LHCN-M2 (cell line): ENCODE results near the gene GBX1. TPM values are rescaled to one million over a fixed set of nuclear protein-coding genes. Genes with fewer than 3 reads are reported as not detected.

Source experiments
- DNase-seq: peaks from one replicate; pipeline ENCODE4 v3.0.0-alpha.2; 2012; ENCODE audit warnings: low read depth
- total RNA-seq: library from RNA; depleted of rRNA; stranded (reverse); fragments of >200 nt; gene quantifications from 2 replicates; pipeline ENCODE4 v1.2.3, GENCODE V29; 2014; rRNA removed

The GBX1 gene
- total RNA-seq, 1 experiment from 2014 or later, result not detected

DNA sequence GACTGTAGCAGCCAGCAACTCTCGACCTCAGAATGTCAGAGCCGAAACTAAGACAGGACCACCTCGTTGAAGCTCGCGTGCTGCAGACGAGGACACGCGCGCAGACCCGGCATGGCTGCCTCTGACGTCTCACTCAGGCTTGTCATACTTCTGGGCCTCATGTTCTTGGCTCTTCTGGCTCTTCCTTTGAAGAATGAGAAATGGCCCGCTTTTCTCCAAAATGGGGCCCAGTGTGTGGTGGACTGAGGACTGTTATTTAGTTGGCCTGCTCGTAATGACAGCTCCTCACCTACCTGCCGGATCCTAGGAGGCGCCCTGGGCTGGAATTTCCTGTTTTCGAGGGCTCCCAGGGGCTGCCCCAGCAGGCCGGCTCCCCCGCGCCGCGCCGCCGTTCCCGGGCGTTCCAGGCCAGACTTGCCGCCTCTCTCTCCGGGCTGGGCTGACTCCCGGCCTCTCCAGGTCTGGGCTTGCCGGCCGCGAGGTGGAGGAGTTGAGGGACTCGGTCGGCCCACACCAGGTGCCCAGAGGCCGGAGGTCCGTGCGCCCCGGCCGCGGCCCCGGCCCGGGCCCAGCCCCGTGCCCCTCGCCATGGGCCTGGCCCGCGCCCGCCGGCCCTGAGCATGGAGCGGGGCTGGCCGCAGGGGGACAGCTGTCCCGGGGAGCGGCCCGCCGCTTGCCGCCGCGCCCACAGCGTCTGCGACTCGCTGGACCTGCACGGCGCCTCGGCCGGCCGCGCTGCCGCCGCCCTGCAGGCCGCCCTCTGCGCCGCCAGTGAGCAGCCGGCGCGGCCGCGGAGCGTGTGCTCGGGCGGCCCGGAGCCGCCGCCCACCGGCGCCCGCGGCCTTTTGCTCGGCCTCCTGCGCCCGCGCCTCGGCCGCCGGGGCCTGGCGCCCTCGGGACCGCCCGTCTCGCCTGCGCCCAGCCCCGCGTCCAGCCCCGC, 53.1 kb downstream of the GBX1 start:
- no peak for DNase-seq

- peak; percentile 86 for DNase-seq
Observed at GRCh38 chr7:151113344-151114150, 53.9 kb downstream of the GBX1 start.

- peak; percentile 63 for DNase-seq
Observed at GRCh38 chr7:151110941-151111645, 56.4 kb downstream of the GBX1 start.

DNA sequence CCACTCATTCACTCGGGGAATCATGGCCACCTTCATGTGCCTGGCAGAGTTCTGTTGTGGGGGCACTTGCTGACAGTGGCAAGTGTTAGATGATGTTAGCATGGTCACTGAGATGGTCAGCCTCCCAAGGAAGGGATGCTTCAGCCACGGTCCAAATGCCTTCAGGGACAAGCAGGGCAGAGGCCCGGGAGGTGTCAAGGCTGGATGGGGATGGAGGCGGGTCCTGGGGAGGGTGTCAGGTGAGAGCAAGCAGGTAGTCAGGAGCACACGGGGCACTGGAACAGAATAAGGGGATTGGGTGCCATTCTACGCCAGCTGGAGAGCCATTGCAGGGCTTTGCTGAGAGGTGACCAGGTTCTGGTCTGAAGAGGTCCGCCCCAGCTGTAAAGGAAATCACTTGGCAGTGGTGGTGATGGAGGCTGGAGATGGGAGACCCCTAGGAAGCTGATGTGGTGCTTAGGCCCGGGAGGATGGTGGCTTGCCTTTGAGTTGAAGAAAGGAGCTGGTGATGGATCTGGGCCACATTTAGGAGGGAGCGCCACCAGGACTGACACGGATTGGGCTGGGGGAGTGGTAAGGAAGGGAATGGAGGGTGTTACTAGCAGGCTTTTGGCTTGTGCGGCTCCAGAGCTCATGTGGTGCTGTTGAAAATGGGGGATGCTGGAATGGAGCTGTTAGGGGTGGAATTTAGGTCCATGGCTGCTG, 57.1 kb downstream of the GBX1 start:
- DNase-seq, result no peak

- DNase-seq, result no peak
Observed at GRCh38 chr7:151109094-151110048, 58.1 kb downstream of the GBX1 start.

- DNase-seq, result no peak
Observed at GRCh38 chr7:151107882-151108281, 59.6 kb downstream of the GBX1 start.

GRCh38 chr7:151104411-151105235, 62.9 kb downstream of the GBX1 start:
- DNase-seq, result peak; percentile 85

DNA sequence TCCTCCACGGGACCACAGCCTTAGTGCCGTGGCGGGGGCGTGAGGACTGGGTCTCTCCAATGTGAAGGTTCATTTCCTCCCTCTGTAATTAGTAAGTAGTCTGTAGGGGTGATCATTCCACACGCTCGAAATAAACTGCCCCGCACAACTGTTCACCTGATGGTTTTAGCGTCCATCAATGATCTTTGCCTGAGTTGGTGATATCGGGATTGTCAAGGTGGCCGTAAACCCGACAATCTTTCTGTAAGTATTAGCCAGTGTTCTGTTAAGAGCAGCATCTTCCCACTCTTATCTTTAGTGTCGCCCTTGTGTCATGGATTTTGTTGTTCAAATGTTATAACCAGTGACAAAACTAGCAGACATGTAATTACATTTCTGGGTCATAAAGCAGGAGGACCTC, 63.5 kb downstream of the GBX1 start:
- no peak for DNase-seq

DNA sequence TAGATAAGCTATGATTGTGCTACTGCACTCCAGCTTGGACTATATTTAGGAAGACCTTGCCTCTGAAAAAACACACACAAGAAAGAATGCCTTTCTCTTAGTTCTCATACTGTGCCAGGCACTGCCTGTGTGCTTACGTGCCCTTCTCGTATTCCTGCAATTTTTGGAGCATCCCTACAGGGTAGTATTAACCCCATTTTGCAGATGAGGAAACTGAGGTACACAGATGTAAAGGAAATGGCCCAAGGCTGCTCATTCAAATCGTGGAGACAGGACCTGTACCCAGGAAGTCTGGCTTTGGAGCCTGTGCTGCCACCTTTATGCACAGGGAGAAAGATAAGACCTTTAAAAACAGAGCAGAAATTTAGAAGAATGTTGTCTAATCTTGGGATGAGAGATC, 64.5 kb downstream of the GBX1 start:
- no peak for DNase-seq

DNA sequence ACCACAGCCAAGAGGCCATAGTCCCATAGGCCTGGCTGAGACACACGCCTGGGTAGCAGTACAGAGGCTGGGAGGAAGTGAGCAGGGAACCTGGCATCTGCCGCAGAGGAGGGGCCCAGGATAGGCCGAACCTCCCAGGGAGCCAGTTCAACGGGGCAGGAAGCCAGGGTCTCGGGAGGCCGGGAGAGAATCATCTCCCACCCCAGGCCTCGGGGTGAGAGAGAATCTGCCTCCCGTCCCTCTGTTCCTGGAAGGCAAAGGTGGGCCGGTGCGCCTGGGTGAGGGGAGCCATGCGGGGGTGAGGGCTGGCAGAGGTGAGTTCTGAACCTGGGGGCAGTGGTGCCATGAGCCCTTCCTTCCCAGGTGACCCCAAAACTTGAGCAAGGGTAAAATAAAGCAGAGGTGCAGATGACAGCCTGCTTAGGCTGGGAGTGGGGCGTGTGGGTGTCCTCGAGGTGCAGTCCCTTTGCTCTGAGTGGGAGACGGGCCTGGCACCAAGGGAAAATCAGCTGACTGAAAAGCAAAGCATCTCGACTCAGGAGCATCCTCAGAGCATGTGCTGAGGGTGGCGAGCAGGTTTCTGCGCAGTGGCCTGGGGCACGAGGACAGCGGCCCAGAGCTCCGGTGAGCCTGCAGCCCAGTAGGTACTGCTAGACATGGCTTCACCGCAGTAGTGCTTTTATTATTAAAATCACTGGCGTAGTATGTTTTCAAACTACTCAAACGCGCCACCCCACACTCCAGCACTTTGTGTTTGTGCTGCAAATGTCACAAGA, 65.7 kb downstream of the GBX1 start:
- DNase-seq, result no peak

DNA sequence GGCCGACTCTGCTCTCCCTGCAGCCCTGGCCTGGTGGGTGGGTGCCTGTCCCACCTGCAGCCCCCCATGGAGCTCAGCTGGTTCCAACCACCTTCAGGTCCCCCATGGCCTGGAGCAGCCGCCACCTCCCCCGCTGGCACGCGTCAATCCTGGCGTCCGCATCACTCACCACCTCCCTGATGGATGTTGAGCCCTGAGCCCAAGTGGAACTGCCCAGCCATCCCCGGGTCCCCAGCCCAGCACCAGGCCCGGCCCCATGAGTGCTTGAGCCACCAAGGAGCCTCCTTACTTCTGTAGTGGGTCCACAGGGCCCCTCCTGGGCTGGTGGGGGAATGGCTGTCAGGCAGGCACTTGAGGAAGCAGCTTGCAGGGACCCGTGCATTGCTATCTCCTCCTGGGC, 66.6 kb downstream of the GBX1 start:
- no peak for DNase-seq

DNA sequence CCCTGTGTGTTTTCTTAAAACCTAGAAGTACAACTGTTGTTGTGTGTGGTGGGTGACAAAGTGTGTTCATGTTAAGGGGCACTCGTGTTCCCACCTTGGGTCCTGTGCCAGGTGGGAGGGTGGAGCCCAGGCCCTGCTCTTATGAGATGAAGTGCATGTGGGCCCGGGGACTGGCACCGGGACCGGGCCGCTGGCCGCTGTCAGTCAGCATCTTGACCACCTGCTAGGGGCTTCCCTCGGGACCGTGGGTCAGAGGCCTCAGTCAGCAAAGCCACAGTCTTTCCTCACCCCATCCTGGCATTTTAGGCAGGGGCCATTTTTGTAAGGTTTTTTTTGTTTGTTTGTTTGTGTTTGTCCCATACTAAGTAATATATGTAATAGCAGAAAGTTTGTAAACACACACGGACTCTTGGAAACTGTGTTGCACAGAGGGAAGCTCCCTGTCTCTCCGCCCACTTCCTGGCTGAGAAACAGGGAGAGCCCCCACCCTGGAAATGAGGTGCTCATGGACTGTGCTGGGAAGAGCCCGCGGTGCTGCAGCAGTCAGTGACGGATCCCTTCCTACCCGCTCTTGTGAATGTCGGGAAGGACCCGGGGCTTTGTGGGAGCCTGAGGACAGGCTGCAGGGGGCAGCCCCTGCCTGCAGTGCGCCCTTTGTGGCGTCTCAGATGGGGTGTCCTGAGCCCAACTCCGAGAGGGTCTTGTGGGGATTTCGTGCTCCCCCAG, 67.8 kb downstream of the GBX1 start:
- peak; percentile 57 for DNase-seq

Other genes with a start within 250 kb of the GBX1 start
- gene KCNH2, start 189.4 kb downstream of the GBX1 start, total RNA-seq, result 0.11 TPM in 1 of 2 replicates, not detected in the other
- gene NOS3, start 176.7 kb downstream of the GBX1 start, total RNA-seq, result 0.13 TPM in 1 of 2 replicates, not detected in the other
- gene ATG9B, start 143.2 kb downstream of the GBX1 start, total RNA-seq, result 0.06 TPM in 2 replicates
- 61.1 and 64.0 TPM in 2 replicates for gene ABCB8, start 139.2 kb downstream of the GBX1 start, total RNA-seq
- gene ASIC3, start 119.2 kb downstream of the GBX1 start, total RNA-seq, result 0.19 and 2.2 TPM in 2 replicates
- gene CDK5, start 109.8 kb downstream of the GBX1 start, total RNA-seq, result 47.1 and 47.4 TPM in 2 replicates
- gene SLC4A2, start 108.1 kb downstream of the GBX1 start, total RNA-seq, result 274 and 291 TPM in 2 replicates
- 141 and 146 TPM in 2 replicates for gene FASTK, start 86.9 kb downstream of the GBX1 start, total RNA-seq
- 60.9 and 61.5 TPM in 2 replicates for gene TMUB1, start 84.2 kb downstream of the GBX1 start, total RNA-seq
- 52.8 and 53.4 TPM in 2 replicates for gene AGAP3, start 81.2 kb downstream of the GBX1 start, total RNA-seq
- gene ASB10, start 19.6 kb upstream of the GBX1 start, total RNA-seq, result not detected in 2 replicates
- gene H2BK1, start 42.8 kb upstream of the GBX1 start, total RNA-seq, result not detected in 2 replicates
- gene ABCF2, start 59.5 kb upstream of the GBX1 start, total RNA-seq, result 111 and 115 TPM in 2 replicates
- 123 and 133 TPM in 2 replicates for gene CHPF2, start 64.8 kb upstream of the GBX1 start, total RNA-seq
- 150 and 161 TPM in 2 replicates for gene SMARCD3, start 81.0 kb upstream of the GBX1 start, total RNA-seq
- gene NUB1, start 174.1 kb upstream of the GBX1 start, total RNA-seq, result 60.8 and 67.4 TPM in 2 replicates
- gene WDR86, start 242.3 kb upstream of the GBX1 start, total RNA-seq, result 1.3 TPM in 1 of 2 replicates, not detected in the other